Stimulated activated CD8-positive, alpha-beta memory T cell treated with anti-CD3 and anti-CD28 coated beads, Interleukin-15, amount 100 ng/mL, for 4 hours (primary cell): ENCODE results near the gene WDR37.

Experiments
- DNase-seq, 2 donors: peaks; one replicate each; pipeline ENCODE4 v3.0.0-alpha.2; 2020; ENCODE audit warnings: low read depth in 2 of 2

Gene WDR37

GRCh38 chr10:1169186-1169885, 113.2 kb downstream of the WDR37 start:
- no peak for DNase-seq

GRCh38 chr10:1169981-1170866, 114.0 kb downstream of the WDR37 start:
- DNase-seq, result no peak

GRCh38 chr10:1170867-1171180, 114.6 kb downstream of the WDR37 start:
- no peak for DNase-seq

DNA sequence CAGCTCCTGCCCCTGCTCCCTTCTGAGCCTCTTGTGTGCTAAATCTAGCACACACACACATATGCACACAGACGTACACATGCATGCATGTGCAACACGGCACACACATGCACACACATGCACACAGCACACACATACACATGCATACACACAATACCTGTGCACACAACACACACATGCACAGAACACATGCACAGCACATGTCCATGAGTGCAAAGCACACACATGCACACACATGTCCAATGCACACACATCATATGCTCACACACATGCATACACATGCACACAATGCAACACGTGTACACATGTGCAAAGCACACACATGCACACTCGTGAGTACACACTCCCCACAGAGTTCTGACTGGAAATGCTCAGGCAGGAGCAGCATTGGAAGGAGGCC, 115.0 kb downstream of the WDR37 start:
- no peak for DNase-seq

DNA sequence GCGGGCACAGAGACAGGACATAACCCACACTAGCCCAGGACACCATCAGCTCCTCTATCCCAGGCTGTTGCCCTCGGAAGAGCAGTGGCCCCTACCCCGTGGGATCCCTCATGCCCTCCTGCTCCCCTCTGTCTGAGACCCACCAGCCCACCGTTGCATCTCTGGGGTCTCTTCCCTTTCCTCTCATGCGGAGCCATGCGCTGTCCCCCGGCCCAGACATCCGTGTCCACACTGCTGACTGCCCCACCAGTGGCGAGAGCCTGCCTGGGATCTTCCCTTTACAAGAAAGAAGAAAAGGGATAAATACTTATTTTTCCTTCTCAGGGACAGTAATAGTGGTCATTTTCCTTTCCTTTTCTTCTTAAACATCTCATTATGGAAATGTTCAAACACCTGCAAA, 115.4 kb downstream of the WDR37 start:
- no peak for DNase-seq

- DNase-seq, result no peak
Measured at GRCh38 chr10:1172256-1172984, 116.2 kb downstream of the WDR37 start.

- no peak for DNase-seq
Measured at GRCh38 chr10:1173091-1173490, 116.9 kb downstream of the WDR37 start.

GRCh38 chr10:1174022-1174421, 117.8 kb downstream of the WDR37 start:
- DNase-seq, result no peak

- no peak for DNase-seq
Measured at GRCh38 chr10:1175956-1176565, 119.9 kb downstream of the WDR37 start.

DNA sequence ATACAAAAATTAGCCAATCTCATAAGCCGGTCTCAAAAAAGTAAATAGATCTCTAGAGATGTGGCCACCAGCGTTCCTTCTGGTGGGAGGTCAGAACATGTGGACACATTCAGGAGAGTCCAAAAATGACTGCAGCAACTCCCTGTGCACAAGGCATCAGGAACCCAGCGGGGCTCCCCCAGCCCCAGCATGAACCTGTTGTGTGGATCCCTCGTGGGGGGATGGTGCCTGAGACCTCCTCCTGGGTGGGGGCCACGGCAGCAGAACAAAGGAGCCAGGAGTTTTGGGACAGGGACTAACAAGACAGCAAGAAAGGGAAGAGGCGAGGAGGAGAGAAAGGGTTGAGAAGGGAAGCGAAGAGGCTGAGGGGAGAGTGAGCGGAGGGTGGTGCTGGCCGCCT, 121.8 kb downstream of the WDR37 start:
- no peak for DNase-seq

GRCh38 chr10:1178506-1178905, 122.3 kb downstream of the WDR37 start:
- no peak for DNase-seq

DNA sequence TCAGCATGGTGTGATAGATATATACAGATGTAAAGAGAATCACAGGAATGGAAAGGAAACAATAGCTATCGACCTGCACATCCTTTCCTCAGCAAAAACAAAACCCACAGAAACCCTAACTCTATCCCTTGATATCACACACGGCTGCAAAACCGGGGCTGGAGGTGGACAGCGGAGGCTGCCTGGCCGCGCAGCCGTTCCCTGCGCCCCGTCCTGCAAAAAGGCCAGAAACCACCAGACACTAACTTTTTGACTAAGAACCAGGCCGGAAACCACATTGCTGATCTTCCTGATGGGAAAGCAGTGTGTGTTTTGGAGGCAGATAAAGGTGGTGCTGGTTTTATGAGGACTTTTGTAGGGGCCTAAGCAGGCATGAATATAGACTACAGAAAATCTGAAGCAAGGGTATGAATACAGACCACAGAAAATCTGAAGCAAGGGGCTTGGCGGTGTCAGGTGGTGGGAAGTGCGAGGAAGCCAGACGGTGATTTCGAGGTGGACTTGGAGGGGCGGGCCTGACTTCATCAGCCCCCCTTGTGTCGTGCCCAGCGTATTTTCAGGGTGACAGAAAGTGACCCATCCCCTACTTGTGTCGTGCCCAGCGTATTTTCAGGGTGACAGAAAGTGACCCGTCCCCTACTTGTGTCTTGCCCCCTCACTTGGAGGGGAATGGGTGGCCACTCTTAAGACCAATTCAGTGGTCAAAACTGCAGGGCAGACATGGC, 123.3 kb downstream of the WDR37 start:
- no peak for DNase-seq

DNA sequence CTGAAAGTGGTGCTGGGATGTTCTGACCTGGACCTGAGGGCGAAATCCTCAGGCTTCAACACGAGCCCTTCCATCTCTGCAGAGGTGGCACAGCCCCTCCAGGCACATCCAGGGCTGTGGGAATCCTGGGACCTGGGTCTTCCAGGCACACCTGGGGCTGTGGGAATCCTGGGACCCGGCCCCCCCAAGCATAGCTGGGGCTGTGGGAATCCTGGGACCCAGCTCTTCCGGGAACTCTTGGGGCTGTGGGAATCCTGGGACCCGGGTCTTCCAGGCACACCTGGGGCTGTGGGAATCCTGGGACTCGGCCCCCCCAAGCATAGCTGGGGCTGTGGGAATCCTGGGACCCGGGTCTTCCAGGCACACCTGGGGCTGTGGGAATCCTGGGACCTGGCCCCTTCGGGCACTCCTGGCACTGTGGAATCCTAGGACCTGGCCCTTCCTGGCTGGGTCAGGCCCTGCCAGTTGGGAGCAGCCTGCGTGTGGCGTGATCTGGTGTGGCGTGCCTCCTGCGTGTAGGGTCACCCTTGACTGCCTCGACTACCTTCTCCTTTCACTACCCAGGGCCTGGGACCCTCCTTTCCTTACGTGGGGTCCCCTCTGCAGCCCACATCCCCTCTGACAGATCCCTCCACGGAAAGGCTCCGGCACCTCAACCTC, 124.0 kb downstream of the WDR37 start:
- DNase-seq, result no peak

DNA sequence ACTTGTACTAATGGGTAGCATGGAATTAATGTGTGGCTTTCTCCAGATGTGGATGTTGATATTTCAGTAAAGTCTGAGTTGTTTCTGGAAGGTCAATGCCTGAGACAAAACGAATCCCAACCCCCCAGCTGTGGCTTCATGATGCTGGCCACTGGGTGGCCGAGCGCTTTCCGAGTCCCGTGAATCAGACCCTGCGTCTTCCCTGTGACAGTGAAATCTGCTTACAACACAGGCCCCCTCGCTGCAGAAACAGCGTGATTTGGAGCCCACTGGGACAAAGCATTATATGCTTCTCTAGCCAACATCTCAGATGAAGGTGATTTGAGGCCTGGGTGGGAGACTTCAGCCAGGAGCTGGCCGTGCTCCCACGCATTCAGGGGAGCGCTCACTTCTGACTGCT, 124.7 kb downstream of the WDR37 start:
- no peak for DNase-seq
